HepG2 (cell line): ENCODE data around the gene LRRC8C. TPM values are rescaled to one million over a fixed set of nuclear protein-coding genes. Genes with fewer than 3 reads are reported as not detected.
A peak's percentile ranks its signal among the peaks of the same experiment; 100 is the strongest.

Source experiments
- ATAC-seq: fragments of 200-7000 bp; cut with Tn5 transposase; 3 replicates; pipeline ENCODE4 v1.9.1; 2020; ENCODE audit warnings: mild to moderate bottlenecking, moderate library complexity
- BruUV-seq: library from RNA; stranded (reverse); fragments of 400-500 nt; replicated peaks from 2 replicates; lab custom pipeline; 2021; lab: Mats Ljungman, UMichigan
- CTCF ChIA-PET: fragments of 300-600 bp; formaldehyde crosslinking; extraction: SDS; loops from one replicate; lab custom pipeline; 2021; ENCODE audit warnings: low total read pairs, inconsistent platforms, low intra/inter-chr PET ratio; lab: Yijun Ruan, JAX
- POLR2A ChIA-PET: fragments of 350-600 bp; sonication (Branson Sonifier 250); formaldehyde crosslinking; loops from one replicate; lab custom pipeline; 2020; ENCODE audit warnings: antibody characterized with exemption, inconsistent platforms; lab: Yijun Ruan, JAX
- DNase-seq: peaks from one replicate; pipeline ENCODE4 v3.0.0-alpha.2; 2015; ENCODE audit warnings: low spot score
- FAIRE-seq: peaks from 3 replicates; lab custom pipeline; 2011; peaks lifted over from hg19 to GRCh38; lab: Jason Lieb, UNC
- H2AFZ ChIP-seq: one replicate; pipeline ENCODE4 v1.6.1; 2011; ENCODE audit warnings: low read length, inconsistent platforms
- H3K27ac ChIP-seq: fragments of 300-600 bp; 3 replicates; pipeline ENCODE4 v1.8.0; 2011; ENCODE audit warnings: mixed run types, mild to moderate bottlenecking, mixed read lengths, low read length, inconsistent platforms; ENCODE audit not compliant: insufficient read depth; ENCODE audit errors: extremely low read length
- H3K27me3 ChIP-seq, 2 experiments: fragments of 200-600 bp in 1 of 2; 2 replicates in 1 of 2; 3 replicates in 1 of 2; pipeline versions ENCODE4 v1.6.0 to v1.8.0; 2011; ENCODE audit warnings: low read length in 2 of 2, mild to moderate bottlenecking in 2 of 2, moderate library complexity in 2 of 2, inconsistent platforms in 1 of 2; ENCODE audit not compliant: insufficient read depth in 2 of 2, control insufficient read depth in 1 of 2
- H3K36me3 ChIP-seq, 2 experiments: fragments of 200-600 bp in 1 of 2; replicated peaks in 1 of 2; 2 replicates in 1 of 2; 3 replicates in 1 of 2; pipeline versions ENCODE4 v1.5.1 to v1.8.0; 2011; ENCODE audit warnings: low read length in 2 of 2, inconsistent platforms in 1 of 2; ENCODE audit not compliant: insufficient read depth in 2 of 2, control insufficient read depth in 1 of 2
- H3K4me1 ChIP-seq: 2 replicates; pipeline ENCODE4 v1.5.1; 2012; ENCODE audit warnings: low read length, inconsistent platforms; ENCODE audit not compliant: insufficient read depth
- H3K4me2 ChIP-seq: 2 replicates; pipeline ENCODE4 v1.6.0; 2011; ENCODE audit warnings: low read depth, low read length, inconsistent platforms
- H3K4me3 ChIP-seq, 3 experiments: fragments of 200-600 bp in 1 of 3; sonication (generic), shearing (Covaris generic) in 1 of 3; replicated peaks in 1 of 3; 2 replicates each; pipeline ENCODE4 v1.5.1; 2011 to 2016; ENCODE audit warnings: low read length in 3 of 3, inconsistent platforms in 2 of 3, low read depth in 2 of 3, mild to moderate bottlenecking in 2 of 3, control low read depth in 1 of 3, mixed read lengths in 1 of 3; ENCODE audit not compliant: insufficient read depth in 1 of 3
- H3K79me2 ChIP-seq: one replicate; pipeline ENCODE4 v1.6.1; 2011; ENCODE audit warnings: low read length, inconsistent platforms; ENCODE audit not compliant: insufficient read depth
- H3K9ac ChIP-seq: 2 replicates; pipeline ENCODE4 v1.6.0; 2011; ENCODE audit warnings: mild to moderate bottlenecking, low read depth, low read length, inconsistent platforms; ENCODE audit not compliant: insufficient read depth
- H3K9me3 ChIP-seq: 2 replicates; pipeline ENCODE4 v1.5.1; 2012; ENCODE audit warnings: mild to moderate bottlenecking, low read length
- H4K20me1 ChIP-seq: 2 replicates; pipeline ENCODE4 v1.6.0; 2011; ENCODE audit warnings: inconsistent platforms, mild to moderate bottlenecking, low read length, moderate library complexity; ENCODE audit not compliant: insufficient read depth
- ATF7 ChIP-seq, 2 experiments: fragments of 450-650 bp in 1 of 2; sonication (generic) in 1 of 2; formaldehyde crosslinking in 1 of 2; IDR thresholded peaks; 2 replicates each; pipeline versions ENCODE4 v1.4.0 to v1.6.1; 2016 to 2020; ENCODE audit warnings: antibody characterized with exemption in 1 of 2, mild to moderate bottlenecking in 1 of 2, missing genetic modification reagents in 1 of 2
- CC2D1A ChIP-seq: sonication (generic); formaldehyde crosslinking; IDR thresholded peaks from 2 replicates; pipeline ENCODE4 v1.8.1; 2023; ENCODE audit warnings: mild to moderate bottlenecking, missing genetic modification reagents
- CEBPB ChIP-seq: IDR thresholded peaks from 2 replicates; pipeline ENCODE4 v1.6.1; 2011; ENCODE audit warnings: low read depth, low read length, improper control_type of control experiment, borderline replicate concordance
- HDAC2 ChIP-seq: sonication (generic); formaldehyde crosslinking; IDR thresholded peaks from 2 replicates; pipeline ENCODE4 v1.4.0; 2020; ENCODE audit warnings: missing genetic modification reagents
- HNRNPUL1 ChIP-seq: fragments of 200-400 bp; formaldehyde crosslinking; IDR thresholded peaks from 2 replicates; pipeline ENCODE4 v1.6.1; 2017; ENCODE audit warnings: low read depth, mild to moderate bottlenecking, low read length, moderate library complexity
- KDM6A ChIP-seq: IDR thresholded peaks from 2 replicates; pipeline ENCODE4 v1.6.1; 2016; ENCODE audit warnings: low read depth
- KLF15 ChIP-seq: sonication (generic); formaldehyde crosslinking; IDR thresholded peaks from 2 replicates; pipeline ENCODE4 v1.8.1; 2023; ENCODE audit warnings: borderline replicate concordance, mild to moderate bottlenecking, inconsistent platforms, missing genetic modification reagents, mixed read lengths
- REL ChIP-seq: sonication (generic); formaldehyde crosslinking; conservative IDR thresholded peaks from 2 replicates; pipeline ENCODE4 v1.8.0; 2022; ENCODE audit warnings: mild to moderate bottlenecking, missing genetic modification reagents, moderate library complexity
- RFX3 ChIP-seq: IDR thresholded peaks from 2 replicates; pipeline ENCODE4 v1.6.1; 2016; ENCODE audit warnings: missing biosample characterization, missing genetic modification reagents
- TARDBP ChIP-seq: sonication (generic); formaldehyde crosslinking; IDR thresholded peaks from 2 replicates; pipeline ENCODE4 v1.8.0; 2022; ENCODE audit warnings: mild to moderate bottlenecking, missing genetic modification reagents
- ZNF124 ChIP-seq: sonication (generic); formaldehyde crosslinking; IDR thresholded peaks from 2 replicates; pipeline ENCODE4 v1.4.0; 2020; ENCODE audit warnings: missing genetic modification reagents
- ZNF737 ChIP-seq: sonication (generic); formaldehyde crosslinking; IDR thresholded peaks from 2 replicates; pipeline ENCODE4 v1.5.0; 2020; ENCODE audit warnings: missing genetic modification reagents, mild to moderate bottlenecking, borderline replicate concordance
- WGBS: methylation state at CpG from one replicate; pipeline ENCODE4 v1.1.6; 2017; ENCODE audit warnings: low lambda C conversion rate; 5-methylcytosine and 5-hydroxymethylcytosine counted together
- in situ Hi-C: cut with HindIII; loops from 2 replicates; pipeline ENCODE4 v1.10.0; 2017; ENCODE audit warnings: low pct_unique_long_range_greater_than_20kb; ENCODE audit not compliant: extremely low pct_ligation_motif_present
- intact Hi-C: fragments of 100-400 bp; cut with micrococcal nuclease; formaldehyde crosslinking; loops from one replicate; pipeline ENCODE4 v1.10.0; 2022; ENCODE audit not compliant: unreplicated experiment
- polyA plus RNA-seq, 8 experiments: library from polyadenylated mRNA; depleted of rRNA in 3 of 8; stranded (reverse) in 7 of 8; unstranded in 1 of 8; fragments of >200 nt; fragmentation: Illumina TruSeq in 4 of 8; extraction: Trizol in 4 of 8; gene quantifications; 2 replicates each; pipeline versions ENCODE4 v1.2.1 to v1.2.3, GENCODE V29; 2011 to 2016; ENCODE audit warnings: low read depth in 4 of 8, missing spikeins in 1 of 8, mixed read lengths in 1 of 8; ENCODE audit not compliant: insufficient read depth in 1 of 8
- total RNA-seq, 5 experiments: library from RNA; depleted of rRNA; stranded (reverse); fragments of >200 nt; fragmentation: Illumina TruSeq; extraction: Trizol; gene quantifications; 2 replicates each; pipeline ENCODE4 v1.2.3, GENCODE V29; 2016; ENCODE audit warnings: low read depth in 1 of 5

The LRRC8C gene
- total and polyA plus RNA-seq, 2 of the 13 experiments (the other 11 are each of a cell fraction or from before 2014, with no cell fraction given): 0.22 to 0.32 TPM

- H3K4me2 ChIP-seq: no peak overlapping the region
- no peak for ATAC-seq
- H3K4me3 ChIP-seq: no peak overlapping the region
- H3K36me3 ChIP-seq: no peaks in the 10 kb centered on the region
- WGBS: 44% methylated on average over 4 of the region's 4 CpGs
- CTCF ChIA-PET: no interaction called here
- no peaks in the 10 kb centered on the region for H3K79me2 ChIP-seq
- H3K9ac ChIP-seq: no peak overlapping the region
- H3K4me1 ChIP-seq: no peaks in the 10 kb centered on the region
- BruUV-seq: no TSS peak
- in situ Hi-C loops: no loop called here
- no peaks in the 10 kb centered on the region for H3K27me3 ChIP-seq
- no peak for FAIRE-seq
- H4K20me1 ChIP-seq: no peaks in the 10 kb centered on the region
- no peaks in the 10 kb centered on the region for H3K9me3 ChIP-seq
- no peak for DNase-seq
- H3K27ac ChIP-seq: no peak overlapping the region
- peak; percentile 53; the same call in 1 of the 2 replicates for TF ChIP-seq CEBPB
- TF ChIP-seq CC2D1A (CRISPR knock-in tag): no peak
- no peak for TF ChIP-seq ATF7 (IDR thresholded peaks at IDR 0.05)
- no peak for TF ChIP-seq ATF7 (CRISPR knock-in tag; IDR thresholded peaks at IDR 0.05)
- TF ChIP-seq KLF15 (CRISPR knock-in tag): no peak
- no peak for TF ChIP-seq TARDBP (CRISPR knock-in tag)
- no peak for TF ChIP-seq HDAC2 (CRISPR knock-in tag)
- POLR2A ChIA-PET: no interaction called here
- H2AFZ ChIP-seq: no peak overlapping the region
- intact Hi-C loops: no loop called here
Observed at GRCh38 chr1:89641781-89642180, 8.9 kb downstream of the LRRC8C start.

- Histone ChIP-seq H3K36me3 (no peaks in the 10 kb centered on the region), H3K9ac (no peak overlapping the region)
- intact Hi-C loops: no loop called here
- TF ChIP-seq KDM6A (CRISPR knock-in tag): no peak
- no peak for TF ChIP-seq RFX3 (CRISPR knock-in tag)
- TF ChIP-seq ZNF737 (CRISPR knock-in tag): no peak
- no peak for TF ChIP-seq REL
- no peak for TF ChIP-seq ZNF124 (CRISPR knock-in tag)
- no peak for TF ChIP-seq HNRNPUL1
- TF ChIP-seq, all 625 proteins: peak for 0
- POLR2A ChIA-PET: no interaction called here
- no peak overlapping the region for H3K4me2 ChIP-seq
- FAIRE-seq (no peak), DNase-seq (no peak), ATAC-seq (no peak)
- H3K27ac ChIP-seq: no peak overlapping the region
- in situ Hi-C loops: no loop called here
- CTCF ChIA-PET: no interaction called here
- H2AFZ ChIP-seq: no peak overlapping the region
- no peaks in the 10 kb centered on the region for H3K79me2 ChIP-seq
- no peak overlapping the region for H3K4me3 ChIP-seq
- H3K27me3 ChIP-seq: no peaks in the 10 kb centered on the region
- H4K20me1 ChIP-seq: no peaks in the 10 kb centered on the region
- 43% methylated on average over 2 of the region's 2 CpGs for WGBS
- H3K9me3 ChIP-seq: no peaks in the 10 kb centered on the region
- H3K4me1 ChIP-seq: no peaks in the 10 kb centered on the region
- BruUV-seq: no TSS peak
Observed at GRCh38 chr1:89643577-89643976, 10.7 kb downstream of the LRRC8C start.
